ENCODE results near the gene S100A12.

Gene S100A12

DNA sequence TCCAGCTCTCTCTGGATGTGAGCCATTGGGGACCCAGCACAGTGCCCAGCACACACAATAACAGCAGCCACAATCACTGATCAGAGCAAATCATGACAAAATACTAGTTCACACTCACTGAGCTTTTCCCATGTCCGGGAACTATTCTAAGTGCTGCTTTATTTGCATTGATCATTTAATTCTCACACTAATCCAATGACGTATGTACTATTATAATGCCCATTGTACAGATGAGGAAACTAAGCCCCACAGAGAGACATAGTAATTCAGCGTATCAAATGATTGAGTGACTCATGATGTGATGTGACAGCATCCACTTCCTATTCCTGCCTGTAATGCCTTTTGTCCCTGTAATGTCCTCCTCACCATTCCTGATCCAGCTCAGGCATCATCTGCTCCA, 17.4 kb upstream of the S100A12 start:
- no peak overlapping the region for H3K27ac ChIP-seq
- TF ChIP-seq, protein P1, sequence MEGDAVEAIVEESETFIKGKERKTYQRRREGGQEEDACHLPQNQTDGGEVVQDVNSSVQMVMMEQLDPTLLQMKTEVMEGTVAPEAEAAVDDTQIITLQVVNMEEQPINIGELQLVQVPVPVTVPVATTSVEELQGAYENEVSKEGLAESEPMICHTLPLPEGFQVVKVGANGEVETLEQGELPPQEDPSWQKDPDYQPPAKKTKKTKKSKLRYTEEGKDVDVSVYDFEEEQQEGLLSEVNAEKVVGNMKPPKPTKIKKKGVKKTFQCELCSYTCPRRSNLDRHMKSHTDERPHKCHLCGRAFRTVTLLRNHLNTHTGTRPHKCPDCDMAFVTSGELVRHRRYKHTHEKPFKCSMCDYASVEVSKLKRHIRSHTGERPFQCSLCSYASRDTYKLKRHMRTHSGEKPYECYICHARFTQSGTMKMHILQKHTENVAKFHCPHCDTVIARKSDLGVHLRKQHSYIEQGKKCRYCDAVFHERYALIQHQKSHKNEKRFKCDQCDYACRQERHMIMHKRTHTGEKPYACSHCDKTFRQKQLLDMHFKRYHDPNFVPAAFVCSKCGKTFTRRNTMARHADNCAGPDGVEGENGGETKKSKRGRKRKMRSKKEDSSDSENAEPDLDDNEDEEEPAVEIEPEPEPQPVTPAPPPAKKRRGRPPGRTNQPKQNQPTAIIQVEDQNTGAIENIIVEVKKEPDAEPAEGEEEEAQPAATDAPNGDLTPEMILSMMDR (conservative IDR thresholded peaks at IDR 0.05), result no peak

DNA sequence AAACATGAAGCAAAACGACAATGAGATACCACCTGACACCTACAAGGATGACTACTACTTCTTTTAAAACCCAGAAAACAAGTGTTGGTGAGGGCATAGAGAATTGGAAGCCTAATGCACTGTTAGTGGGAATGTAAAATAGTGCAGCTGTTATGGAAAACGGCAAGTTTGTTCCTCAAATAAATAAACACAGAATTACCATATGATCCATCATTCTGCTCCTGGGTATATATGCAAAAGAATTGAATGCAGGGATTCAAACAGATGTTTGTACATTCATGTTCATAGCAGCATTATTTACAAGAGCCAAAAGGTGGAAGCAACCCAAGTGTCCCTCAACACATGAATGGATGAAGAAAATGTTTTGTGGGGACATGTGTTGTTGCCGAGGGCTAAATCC, 16.8 kb upstream of the S100A12 start:
- TF ChIP-seq, protein P1 (conservative IDR thresholded peaks at IDR 0.05), result no peak
- no peak overlapping the region for H3K27ac ChIP-seq

DNA sequence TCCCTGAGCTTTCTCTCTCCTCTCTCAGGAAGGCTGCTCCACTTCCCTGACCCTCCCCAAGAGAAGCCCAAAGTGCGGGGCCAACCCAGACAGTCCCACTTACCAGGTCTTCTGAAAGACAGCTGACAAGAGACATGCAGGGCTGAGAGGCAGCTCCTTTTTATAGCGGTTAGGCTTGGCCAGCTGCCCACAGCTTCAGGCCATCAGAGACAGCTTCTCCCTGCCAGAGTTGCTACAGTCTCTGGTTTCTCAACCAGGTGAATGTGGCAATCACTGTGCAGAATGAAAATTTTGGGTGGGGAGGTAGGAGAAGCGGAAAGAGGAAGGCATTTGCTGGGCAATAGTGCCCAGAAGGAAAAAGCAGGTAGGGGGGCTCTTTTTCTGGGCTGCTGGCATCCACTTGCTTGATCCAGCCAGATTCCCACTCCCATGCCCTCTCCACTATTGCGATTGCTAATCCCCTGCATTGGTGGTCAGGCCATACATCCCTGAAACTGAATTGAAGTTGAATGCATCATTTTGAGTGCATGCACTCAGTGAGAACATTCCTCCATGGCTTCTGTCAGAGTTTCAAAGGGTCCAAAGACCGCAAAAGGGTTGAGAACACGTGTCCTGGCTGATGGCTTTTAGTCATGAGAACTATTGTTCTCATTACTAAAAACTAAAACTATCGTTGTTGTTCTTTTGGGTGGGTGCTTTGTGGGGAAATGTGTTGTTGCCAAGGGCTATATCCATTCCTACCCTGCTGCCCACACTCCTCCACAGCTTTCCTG, 15.7 kb upstream of the S100A12 start, which contains the start of gene S100A8:
Gene S100A8, minus strand, starts transcription at position 136 of the 773 bp plus-strand sequence. CDS start 538 bp downstream, outside the sequence.
- H3K27ac ChIP-seq, result no peak within 1 kb of the TSS
- TF ChIP-seq, protein P1 (conservative IDR thresholded peaks at IDR 0.05), result no peak

DNA sequence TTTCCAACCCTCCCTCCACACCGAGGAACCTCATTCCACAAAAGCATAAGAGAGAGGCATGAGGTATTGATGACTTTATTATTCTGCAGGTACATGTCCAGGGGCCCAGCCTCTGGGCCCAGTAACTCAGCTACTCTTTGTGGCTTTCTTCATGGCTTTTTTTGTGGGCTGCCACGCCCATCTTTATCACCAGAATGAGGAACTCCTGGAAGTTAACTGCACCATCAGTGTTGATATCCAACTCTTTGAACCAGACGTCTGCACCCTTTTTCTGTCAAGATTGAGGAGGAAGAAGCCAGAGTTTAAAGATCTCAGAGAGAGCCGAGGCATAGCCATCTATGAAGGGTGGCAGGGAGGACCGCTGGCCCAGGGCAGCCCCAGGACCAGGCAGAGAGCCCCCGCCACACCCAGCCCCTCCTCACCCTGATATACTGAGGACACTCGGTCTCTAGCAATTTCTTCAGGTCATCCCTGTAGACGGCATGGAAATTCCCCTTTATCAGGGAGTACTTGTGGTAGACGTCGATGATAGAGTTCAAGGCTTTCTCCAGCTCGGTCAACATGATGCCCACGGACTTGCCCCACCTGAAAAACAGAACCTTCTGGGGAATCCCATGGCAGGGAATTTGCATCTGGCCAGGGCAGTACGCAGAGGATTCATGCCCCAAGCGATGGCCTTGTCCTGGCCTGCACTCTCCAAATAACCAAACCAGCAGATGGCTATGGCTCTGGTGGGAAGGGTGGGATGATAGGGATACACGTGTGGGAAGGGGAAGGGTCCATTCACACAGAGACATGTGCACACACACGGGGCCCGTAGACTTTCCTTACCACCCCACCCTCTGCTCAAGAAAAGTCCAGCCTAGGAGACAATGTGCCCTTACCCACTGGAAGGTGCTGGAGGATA, 14.8 kb upstream of the S100A12 start:
- TF ChIP-seq, protein P1 (conservative IDR thresholded peaks at IDR 0.05), result no peak
- H3K27ac ChIP-seq, result no peak overlapping the region

DNA sequence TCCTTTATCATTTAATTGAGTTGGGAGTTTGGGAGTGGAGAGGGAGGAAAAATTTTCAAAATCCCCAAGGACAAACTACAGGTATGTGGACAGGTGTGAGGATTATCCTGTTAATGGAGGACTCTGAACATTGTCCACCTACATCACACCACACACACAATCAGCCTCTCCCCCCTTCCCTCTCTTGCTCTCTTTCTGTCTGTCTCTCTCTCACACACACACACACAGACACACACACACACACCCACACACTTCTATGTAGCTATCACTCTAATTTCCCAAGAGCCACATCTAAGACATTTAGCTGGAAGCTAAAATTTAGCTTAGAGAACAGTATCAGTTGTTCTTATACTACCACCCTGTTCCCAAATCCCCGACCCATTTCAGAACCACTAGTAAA, 14.0 kb upstream of the S100A12 start:
- TF ChIP-seq, protein P1 (conservative IDR thresholded peaks at IDR 0.05), result no peak
- no peak overlapping the region for H3K27ac ChIP-seq

DNA sequence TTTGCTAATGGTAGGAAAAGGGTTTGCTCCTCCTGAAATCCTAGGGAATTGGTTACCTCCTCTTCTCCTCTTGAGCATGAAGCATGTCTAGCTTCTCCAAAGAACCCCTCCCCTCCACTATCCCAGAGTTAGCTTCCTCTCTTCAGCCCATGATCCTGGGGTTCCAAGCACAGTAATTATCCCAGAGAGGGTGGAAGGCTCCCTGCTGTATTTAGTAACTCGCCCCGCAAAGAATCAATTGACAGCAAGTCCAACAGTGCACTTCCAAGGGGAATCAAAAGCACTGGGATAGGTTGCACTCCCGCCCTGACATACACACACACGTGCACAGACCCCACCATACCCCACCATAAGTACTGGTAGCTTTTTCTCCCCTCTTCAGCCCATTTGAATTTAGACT, 12.4 kb upstream of the S100A12 start:
- H3K27ac ChIP-seq, result no peak overlapping the region
- TF ChIP-seq, protein P1 (conservative IDR thresholded peaks at IDR 0.05), result no peak

DNA sequence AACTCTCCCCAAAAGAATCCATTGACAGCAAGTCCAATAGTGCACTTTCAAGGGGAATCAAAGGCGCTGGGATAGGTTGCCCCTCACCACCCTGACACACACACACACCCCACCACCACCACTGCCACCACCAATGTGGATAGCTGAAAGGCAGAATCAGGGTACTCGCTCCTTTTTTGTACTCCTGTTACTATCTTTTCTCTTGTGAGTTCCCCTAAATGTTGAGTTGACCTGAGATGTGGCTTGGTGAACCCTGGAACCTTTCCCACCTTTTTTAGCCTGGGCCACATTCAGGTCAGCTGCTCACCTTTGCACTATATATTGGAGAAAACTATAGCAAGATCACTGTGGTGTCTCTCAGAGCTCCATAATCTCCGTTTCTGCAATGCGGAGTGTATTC, 11.6 kb upstream of the S100A12 start:
- TF ChIP-seq, protein P1 (conservative IDR thresholded peaks at IDR 0.05), result no peak
- no peak overlapping the region for H3K27ac ChIP-seq

Data from VCaP (cell line).